ENCODE data around the gene KRTAP10-10. TPM values are rescaled to one million over a fixed set of nuclear protein-coding genes. Genes with fewer than 3 reads are reported as not detected.
"Not testable (repeated sequence)": the region's sequence is repeated elsewhere in the genome, so short reads cannot be mapped to it uniquely, and the experiment has no call there.

The KRTAP10-10 gene
- total RNA-seq, 2 experiments from 2014 or later = not detected

DNA sequence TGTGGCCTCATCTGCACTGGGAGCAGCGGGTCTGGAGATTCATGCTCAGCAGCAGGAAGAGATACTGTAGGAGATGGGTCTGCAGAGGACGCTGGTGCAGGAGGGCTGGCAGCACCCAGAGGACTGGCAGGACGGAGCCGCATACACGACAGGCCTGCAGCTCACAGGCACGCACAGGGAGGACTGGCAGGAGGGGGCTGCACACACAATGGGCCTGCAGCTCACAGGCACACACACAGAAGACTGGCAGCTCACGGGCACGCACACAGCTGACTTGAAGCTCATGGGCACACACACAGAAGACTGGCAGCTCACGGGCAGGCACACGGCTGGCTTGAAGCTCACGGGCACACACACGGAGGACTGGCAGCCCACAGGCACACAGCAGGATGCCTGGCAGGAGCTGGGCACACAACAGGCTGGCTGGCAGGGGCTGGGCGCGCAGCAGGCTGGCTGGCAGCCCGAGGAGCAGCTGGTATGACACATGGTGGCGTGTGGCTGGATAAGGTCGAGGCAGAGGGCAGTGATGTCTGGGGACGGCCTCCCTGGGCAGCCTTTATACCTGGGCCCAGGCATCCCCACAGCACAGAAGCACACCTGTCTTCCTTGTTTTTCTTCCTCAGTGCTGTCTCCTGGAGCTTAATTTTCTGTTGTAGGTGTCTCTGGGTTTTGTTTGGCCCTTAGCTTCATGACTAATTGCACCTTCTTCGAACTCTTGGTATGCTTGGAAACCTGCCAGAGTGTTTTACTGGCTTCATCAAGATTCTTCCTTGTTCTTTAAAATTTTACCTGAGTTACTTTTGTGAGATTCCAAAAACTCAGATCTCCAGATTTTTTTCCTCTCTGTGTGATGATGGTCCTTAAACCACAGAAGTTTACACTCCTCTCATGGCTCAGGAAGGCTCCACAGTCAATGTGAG is 29.5 kb downstream of the KRTAP10-10 start, which contains the start of gene KRTAP12-2:
KRTAP12-2 (minus strand) TSS at position 527 of the 920 bp plus-strand sequence; CDS start at position 486, 41 bp downstream.
- no peaks in the 10 kb centered on the region for H3K4me1 Mint-ChIP-seq (ENCODE audit: low read depth)
- no peaks in the 10 kb centered on the region for H3K27me3 Mint-ChIP-seq
- ChIA-PET POLR2A (interaction anchor here (1.0 kb wide), 1 partner anchor 9 kb away, joined by 3 read pairs; the partner anchor contains the start of gene KRTAP12-3), CTCF (interaction anchor here (0.8 kb wide), 1 partner anchor 127 kb away, joined by 3 read pairs; no protein-coding TSS in a partner anchor)
- no peak within 1 kb of the TSS for H3K27ac Mint-ChIP-seq
- peaks cover 15% of the 10 kb centered on the region for H3K9me3 Mint-ChIP-seq
- intact Hi-C loops (cut with micrococcal nuclease) = no loop called here
- H3K4me3 Mint-ChIP-seq = no peak within 1 kb of the TSS
- no peak for DNase-seq
- H3K36me3 Mint-ChIP-seq = peaks cover 2% of the 10 kb centered on the region

DNA sequence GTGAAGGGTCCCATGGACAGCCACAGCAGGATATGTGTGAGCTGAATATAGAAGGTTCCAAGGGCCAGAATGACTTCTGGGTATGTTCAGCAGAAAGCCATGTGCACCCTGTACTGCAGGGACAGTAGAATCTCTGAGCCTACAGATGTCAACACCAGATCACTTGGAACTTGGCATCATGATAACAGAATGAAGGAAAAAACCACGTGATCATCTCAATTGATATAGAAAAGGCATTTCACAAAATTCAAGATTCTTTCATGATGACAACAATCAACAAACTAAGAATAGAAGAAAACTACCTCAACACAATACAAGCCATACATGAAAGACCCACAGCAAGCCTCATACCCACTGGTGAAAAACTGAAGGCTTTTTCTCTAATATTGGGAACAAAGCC is 30.5 kb downstream of the KRTAP10-10 start:
- Mint-ChIP-seq H3K36me3 (peaks cover 4% of the 10 kb centered on the region), H3K9me3 (peaks cover 16% of the 10 kb centered on the region), H3K27ac (no peak overlapping the region), H3K27me3 (no peaks in the 10 kb centered on the region), H3K4me1 (ENCODE audit: low read depth) (no peaks in the 10 kb centered on the region), H3K4me3 (no peak overlapping the region)
- ChIA-PET CTCF (no interaction called here), POLR2A (no interaction called here)
- intact Hi-C loops (cut with micrococcal nuclease) = no loop called here
- DNase-seq = no peak

DNA sequence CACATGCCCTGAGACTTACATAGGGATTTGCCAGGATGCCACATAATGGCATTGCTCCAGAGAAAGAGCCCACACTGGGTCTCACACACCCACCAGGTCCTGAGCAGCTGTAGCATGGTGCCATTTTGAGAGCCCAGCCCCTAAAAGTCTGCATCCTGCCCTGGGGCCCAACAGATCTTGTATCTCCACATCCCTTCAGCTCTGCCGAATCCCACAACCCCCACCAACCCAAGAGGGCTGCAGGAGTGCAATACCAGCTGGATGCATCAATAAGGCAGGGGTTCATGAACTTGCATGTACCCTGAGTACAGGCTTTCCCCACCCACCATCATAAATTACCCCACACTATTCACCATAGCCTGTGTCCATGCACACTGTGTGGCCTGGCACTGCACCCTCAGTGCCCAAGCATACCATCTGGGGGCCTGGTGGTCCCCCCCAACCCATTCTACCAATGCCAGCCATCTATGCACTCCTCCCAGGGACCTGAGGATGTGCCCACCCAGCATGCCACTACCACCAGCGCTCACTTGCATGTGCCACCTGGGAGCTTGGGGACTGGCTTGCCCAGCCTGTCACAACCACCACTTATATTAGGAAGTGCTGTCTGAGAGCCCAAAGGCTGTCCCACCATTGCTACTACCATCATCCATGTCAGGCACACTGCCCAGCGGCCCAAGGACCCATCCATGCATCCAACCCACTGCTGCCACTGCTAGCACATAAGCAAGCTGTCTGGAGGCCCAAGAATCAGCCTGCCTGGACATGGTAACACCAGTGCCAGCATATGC is 33.7 kb downstream of the KRTAP10-10 start:
- H3K27me3 Mint-ChIP-seq = no peaks in the 10 kb centered on the region
- intact Hi-C loops (cut with micrococcal nuclease) = no loop called here
- ChIA-PET POLR2A (no interaction called here), CTCF (no interaction called here)
- H3K4me3 Mint-ChIP-seq = no peak overlapping the region
- peaks cover 7% of the 10 kb centered on the region for H3K36me3 Mint-ChIP-seq
- no peak for DNase-seq
- H3K4me1 Mint-ChIP-seq (ENCODE audit: low read depth) = no peaks in the 10 kb centered on the region
- H3K9me3 Mint-ChIP-seq = peaks cover 20% of the 10 kb centered on the region
- no peak overlapping the region for H3K27ac Mint-ChIP-seq

DNA sequence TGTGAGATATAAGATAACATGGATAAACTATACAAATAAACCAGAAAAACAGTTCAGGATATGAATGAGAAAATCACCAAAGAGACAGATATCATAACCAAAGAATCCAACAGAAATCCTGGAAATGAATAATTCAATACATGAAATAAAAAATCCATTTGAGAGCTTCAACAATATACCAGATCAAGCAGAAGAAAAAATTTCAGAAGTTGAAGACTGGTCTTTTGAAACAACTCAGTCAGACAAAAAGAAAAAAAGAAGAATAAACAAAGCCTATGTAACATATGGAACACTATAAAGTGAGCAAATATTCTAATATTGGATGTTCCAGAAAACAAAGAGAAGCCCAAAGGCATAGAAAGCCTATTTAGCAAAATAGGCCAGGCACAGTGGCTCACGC is 34.8 kb downstream of the KRTAP10-10 start:
- H3K9me3 Mint-ChIP-seq = peaks cover 20% of the 10 kb centered on the region
- H3K4me1 Mint-ChIP-seq (ENCODE audit: low read depth) = no peaks in the 10 kb centered on the region
- no peak overlapping the region for H3K27ac Mint-ChIP-seq
- H3K27me3 Mint-ChIP-seq = no peaks in the 10 kb centered on the region
- CTCF ChIA-PET = no interaction called here
- no peak for DNase-seq
- POLR2A ChIA-PET = no interaction called here
- H3K4me3 Mint-ChIP-seq = no peak overlapping the region
- intact Hi-C loops (cut with micrococcal nuclease) = no loop called here
- H3K36me3 Mint-ChIP-seq = peaks cover 7% of the 10 kb centered on the region

DNA sequence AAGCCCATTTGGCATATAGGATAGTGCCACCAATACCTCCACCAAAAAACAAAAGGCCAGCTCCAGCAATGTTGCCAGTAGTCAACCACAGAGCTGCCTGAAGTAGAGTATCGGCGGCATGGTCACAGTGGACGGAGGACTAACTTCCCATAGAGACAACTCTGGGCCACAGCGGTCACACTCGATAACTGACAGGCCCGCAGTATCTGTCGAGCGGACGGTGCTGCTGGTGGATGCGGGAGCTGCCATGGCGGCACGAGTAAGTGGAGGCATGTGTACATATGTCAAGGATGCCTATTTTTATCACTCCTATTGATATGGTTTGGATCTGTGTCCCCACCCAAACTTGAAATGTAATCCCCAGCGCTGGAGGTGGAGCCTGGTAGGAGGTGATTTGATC is 40.7 kb downstream of the KRTAP10-10 start:
- DNase-seq = no peak
- Mint-ChIP-seq H3K27ac (no peak overlapping the region), H3K4me3 (no peak overlapping the region), H3K36me3 (peaks cover 1% of the 10 kb centered on the region), H3K27me3 (no peaks in the 10 kb centered on the region), H3K9me3 (peaks cover 6% of the 10 kb centered on the region), H3K4me1 (ENCODE audit: low read depth) (no peaks in the 10 kb centered on the region)
- POLR2A ChIA-PET = no interaction called here
- CTCF ChIA-PET = no interaction called here
- intact Hi-C loops (cut with micrococcal nuclease) = no loop called here

DNA sequence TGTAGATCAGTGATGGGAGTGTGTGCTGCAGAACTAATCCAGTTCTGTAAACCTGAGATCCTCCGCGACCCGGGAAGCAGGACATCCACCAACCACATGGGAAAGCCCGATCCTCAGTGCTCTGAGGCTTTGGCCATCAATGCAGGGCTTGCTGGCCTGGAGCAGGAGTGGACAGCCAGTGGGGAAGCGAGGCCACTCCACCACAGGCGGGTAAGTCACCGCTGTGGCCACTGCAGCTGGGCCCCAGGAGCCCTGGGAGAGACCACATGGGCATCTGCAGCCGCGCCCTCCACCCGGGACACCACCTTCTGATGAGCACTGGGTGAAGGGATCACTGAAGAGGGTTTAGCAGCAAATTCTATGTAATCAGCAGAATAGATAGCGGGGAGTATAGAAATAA is 44.0 kb downstream of the KRTAP10-10 start:
- ChIA-PET CTCF (interaction anchor here (1.7 kb wide), 1 partner anchor 112 kb away, joined by 4 read pairs; no protein-coding TSS in a partner anchor), POLR2A (no interaction called here)
- intact Hi-C loops (cut with micrococcal nuclease) = no loop called here
- peaks cover 4% of the 10 kb centered on the region for H3K27me3 Mint-ChIP-seq
- no peak overlapping the region for H3K27ac Mint-ChIP-seq
- H3K9me3 Mint-ChIP-seq = no peaks in the 10 kb centered on the region
- DNase-seq = no peak
- peaks cover 2% of the 10 kb centered on the region for H3K4me1 Mint-ChIP-seq (ENCODE audit: low read depth)
- H3K4me3 Mint-ChIP-seq = no peak overlapping the region
- H3K36me3 Mint-ChIP-seq = no peaks in the 10 kb centered on the region

DNA sequence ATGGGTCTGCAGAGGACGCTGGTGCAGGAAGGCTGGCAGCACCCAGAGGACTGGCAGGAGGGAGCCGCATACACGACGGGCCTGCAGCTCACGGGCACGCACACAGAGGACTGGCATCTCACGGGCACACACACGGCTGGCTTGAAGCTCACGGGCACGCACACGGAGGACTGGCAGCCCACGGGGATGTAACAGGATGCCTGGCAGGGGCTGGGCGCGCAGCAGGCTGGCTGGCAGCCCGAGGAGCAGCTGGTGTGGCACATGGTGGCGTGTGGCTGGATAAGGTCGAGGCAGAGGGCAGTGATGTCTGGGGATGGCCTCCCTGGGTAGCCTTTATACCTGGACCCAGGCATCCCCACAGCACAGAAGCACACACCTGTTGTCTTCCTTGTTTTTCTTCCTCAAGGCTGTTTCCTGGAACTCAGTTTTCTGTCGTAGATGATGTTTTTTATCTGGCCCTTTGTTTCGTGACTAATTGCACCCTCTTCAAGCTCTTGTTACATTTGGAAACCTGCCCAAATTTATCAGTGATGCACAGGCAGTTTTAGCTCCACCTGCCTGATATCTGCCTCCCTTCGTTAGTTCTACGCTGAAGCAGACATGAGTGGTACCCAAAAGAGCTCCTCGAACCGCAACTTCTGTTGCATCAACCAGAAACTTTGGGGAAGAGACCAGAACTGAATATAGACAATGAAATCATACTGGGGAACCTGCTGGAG is 44.9 kb downstream of the KRTAP10-10 start, which contains the start of gene KRTAP12-1:
KRTAP12-1 (minus strand) TSS at position 303 of the 719 bp plus-strand sequence; CDS start at position 263, 40 bp downstream.
- H3K27ac Mint-ChIP-seq = no peak within 1 kb of the TSS
- no peaks in the 10 kb centered on the region for H3K9me3 Mint-ChIP-seq
- POLR2A ChIA-PET = no interaction called here
- H3K4me1 Mint-ChIP-seq (ENCODE audit: low read depth) = peaks cover 6% of the 10 kb centered on the region
- H3K27me3 Mint-ChIP-seq = peaks cover 9% of the 10 kb centered on the region
- H3K36me3 Mint-ChIP-seq = no peaks in the 10 kb centered on the region
- DNase-seq = no peak
- intact Hi-C loops (cut with micrococcal nuclease) = no loop called here
- CTCF ChIA-PET = interaction anchor here (1.7 kb wide), 1 partner anchor 111 kb away, joined by 4 read pairs; no protein-coding TSS in a partner anchor
- no peak within 1 kb of the TSS for H3K4me3 Mint-ChIP-seq

DNA sequence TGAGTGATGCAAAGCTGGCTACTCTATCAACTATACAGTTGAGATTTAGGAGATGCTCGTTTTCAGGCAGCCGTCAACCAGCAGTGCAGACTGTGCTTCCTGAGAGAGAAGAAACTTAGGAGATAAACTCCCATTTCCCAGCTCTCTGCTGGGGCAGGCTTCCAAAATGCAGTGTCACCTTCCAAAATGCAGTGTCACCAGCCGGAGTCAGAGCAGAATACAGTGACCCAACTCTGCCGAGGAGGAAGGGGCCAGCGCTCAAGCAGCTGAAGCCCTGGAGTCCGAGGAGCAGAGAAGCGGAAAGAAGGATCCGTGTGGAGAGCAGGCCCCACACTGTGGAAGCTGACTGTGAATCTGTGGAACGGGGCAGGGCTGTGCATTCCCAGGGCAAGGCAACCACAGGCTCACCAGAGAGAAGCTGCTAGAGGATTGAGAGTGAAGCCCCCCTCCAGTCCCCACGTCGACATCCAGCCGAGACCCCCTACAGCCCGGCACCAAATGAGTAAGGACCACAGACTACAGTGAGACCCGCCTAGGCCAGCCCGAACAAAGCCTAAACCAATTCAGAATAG is 45.5 kb downstream of the KRTAP10-10 start:
- DNase-seq = no peak
- ChIA-PET POLR2A (no interaction called here), CTCF (interaction anchor here (1.7 kb wide), 1 partner anchor 110 kb away, joined by 4 read pairs; no protein-coding TSS in a partner anchor)
- H3K4me1 Mint-ChIP-seq (ENCODE audit: low read depth) = peaks cover 6% of the 10 kb centered on the region
- H3K9me3 Mint-ChIP-seq = no peaks in the 10 kb centered on the region
- intact Hi-C loops (cut with micrococcal nuclease) = no loop called here
- no peak overlapping the region for H3K4me3 Mint-ChIP-seq
- no peaks in the 10 kb centered on the region for H3K36me3 Mint-ChIP-seq
- H3K27ac Mint-ChIP-seq = no peak overlapping the region
- peaks cover 9% of the 10 kb centered on the region for H3K27me3 Mint-ChIP-seq

DNA sequence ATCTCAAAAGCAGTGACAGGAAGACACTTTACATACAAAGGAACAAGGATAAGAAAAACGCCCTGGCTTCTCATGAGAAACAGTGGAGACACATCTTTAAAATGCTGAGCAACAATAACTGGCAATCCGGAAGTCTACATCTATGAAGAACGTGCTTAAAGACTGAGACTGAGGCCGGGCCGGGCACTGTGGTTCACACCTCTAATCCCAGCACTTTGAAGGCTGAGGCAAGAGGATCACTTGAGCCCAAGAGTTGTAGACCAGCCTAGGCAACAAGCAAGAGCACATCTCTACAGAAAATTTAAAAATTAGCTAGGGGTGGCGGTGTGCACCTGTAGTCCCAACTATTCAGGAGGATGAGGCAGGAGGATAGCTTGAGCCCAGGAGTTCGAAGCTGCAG is 46.9 kb downstream of the KRTAP10-10 start:
- ChIA-PET CTCF (no interaction called here), POLR2A (no interaction called here)
- Mint-ChIP-seq H3K9me3 (no peaks in the 10 kb centered on the region), H3K27ac (no peak overlapping the region), H3K4me1 (ENCODE audit: low read depth) (peaks cover 6% of the 10 kb centered on the region), H3K4me3 (no peak overlapping the region), H3K36me3 (no peaks in the 10 kb centered on the region), H3K27me3 (peaks cover 9% of the 10 kb centered on the region)
- intact Hi-C loops (cut with micrococcal nuclease) = no loop called here
- no peak for DNase-seq

DNA sequence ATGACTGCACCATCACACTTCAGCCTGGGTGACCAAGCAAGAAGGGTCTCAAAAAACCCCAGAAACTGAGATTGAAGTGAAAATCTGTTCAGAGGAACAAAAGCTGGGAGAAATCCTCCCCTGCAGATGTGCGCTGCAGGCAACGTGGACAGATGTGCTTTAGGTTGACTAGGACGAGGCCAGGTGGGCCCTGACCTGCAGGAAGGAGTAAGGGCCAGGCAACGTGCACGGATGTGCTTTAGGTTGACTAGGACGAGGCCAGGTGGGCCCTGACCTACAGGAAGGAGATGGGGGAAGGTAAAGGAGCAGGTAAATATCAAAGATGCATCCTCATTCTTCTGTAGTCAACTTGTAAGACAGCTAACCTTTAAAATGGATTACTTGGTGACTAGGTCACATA is 47.3 kb downstream of the KRTAP10-10 start:
- DNase-seq = no peak
- H3K9me3 Mint-ChIP-seq = no peaks in the 10 kb centered on the region
- peaks cover 6% of the 10 kb centered on the region for H3K4me1 Mint-ChIP-seq (ENCODE audit: low read depth)
- intact Hi-C loops (cut with micrococcal nuclease) = no loop called here
- CTCF ChIA-PET = no interaction called here
- peaks cover 9% of the 10 kb centered on the region for H3K27me3 Mint-ChIP-seq
- no peak overlapping the region for H3K27ac Mint-ChIP-seq
- POLR2A ChIA-PET = no interaction called here
- H3K4me3 Mint-ChIP-seq = no peak overlapping the region
- H3K36me3 Mint-ChIP-seq = no peaks in the 10 kb centered on the region

DNA sequence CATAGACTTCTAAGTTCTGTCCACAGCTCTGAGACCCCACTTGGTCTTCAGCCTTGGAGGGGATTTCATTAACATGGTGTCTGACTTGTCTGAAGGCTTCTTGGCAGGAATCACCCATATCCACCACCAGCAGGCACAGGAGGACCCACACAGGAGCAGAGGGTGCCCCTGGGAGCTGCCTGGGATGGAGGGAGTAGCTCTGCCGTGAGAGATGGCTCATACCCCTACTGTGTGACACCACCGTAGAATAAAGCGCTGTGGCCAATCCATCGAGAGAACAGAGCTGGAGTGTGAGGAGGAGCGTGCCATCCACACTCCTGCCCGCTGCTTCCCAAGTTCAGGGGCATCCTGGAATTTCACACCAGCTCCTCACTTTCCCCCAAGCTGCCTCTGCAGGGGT is 47.9 kb downstream of the KRTAP10-10 start:
- POLR2A ChIA-PET; H3K36me3 Mint-ChIP-seq; H3K4me1 Mint-ChIP-seq (ENCODE audit: low read depth); H3K27ac Mint-ChIP-seq; H3K4me3 Mint-ChIP-seq; H3K27me3 Mint-ChIP-seq; CTCF ChIA-PET; H3K9me3 Mint-ChIP-seq; DNase-seq; intact Hi-C loops (cut with micrococcal nuclease): not testable (repeated sequence)
